CD4-positive, alpha-beta T cell treated with Interleukin-21 for 1 hour (primary cell): Measurements from ENCODE around the gene MBNL3.
"Not testable (repeated sequence)": the region's sequence is repeated elsewhere in the genome, so short reads cannot be mapped to it uniquely, and the experiment has no call there.

Source experiments
- DNase-seq: peaks from one replicate; pipeline ENCODE4 v3.0.0-alpha.2; 2020

MBNL3 gene

GRCh38 chrX:132367984-132368383 is 120.9 kb downstream of the MBNL3 start:
- no peak for DNase-seq

DNA sequence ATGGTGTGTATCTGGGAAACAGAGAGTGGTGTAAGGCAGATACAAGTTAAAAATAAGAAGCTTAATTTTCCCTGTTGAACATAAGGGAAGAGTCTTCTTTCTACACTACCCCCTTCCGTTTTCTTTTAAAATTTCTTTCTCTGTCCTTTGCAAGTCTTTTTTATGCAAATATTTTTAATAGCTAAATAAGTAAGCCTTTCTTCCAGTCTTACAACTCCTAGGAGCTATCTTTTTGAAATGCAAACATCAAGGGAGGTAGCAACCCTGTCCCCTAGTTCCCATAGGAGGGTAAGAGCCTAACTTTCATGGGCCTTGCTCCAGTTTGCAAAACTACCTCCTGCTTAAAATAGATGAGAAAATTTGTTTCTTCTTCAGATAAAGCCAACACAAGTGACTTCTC is 121.5 kb downstream of the MBNL3 start:
- DNase-seq, result no peak

GRCh38 chrX:132365490-132365889 is 123.3 kb downstream of the MBNL3 start:
- DNase-seq, result no peak

DNA sequence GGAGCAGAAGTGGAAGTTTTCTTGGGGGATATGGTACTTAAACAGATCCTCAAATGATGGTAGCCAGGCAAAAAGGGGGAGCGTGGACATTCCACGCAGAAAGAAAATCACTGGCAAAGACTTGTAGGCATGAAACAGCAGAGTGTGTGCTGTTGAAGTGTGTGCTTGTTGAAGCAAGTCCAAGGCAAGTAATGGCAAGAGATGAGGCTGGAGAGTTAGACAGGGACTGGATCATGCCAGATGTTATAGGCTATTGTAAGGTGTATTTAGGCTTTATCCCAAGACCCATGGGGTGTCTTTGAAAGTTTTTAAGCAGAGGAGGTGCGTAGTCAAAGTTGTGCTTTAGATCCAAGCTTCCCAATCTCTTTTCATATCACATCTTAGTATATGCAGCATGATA is 124.5 kb downstream of the MBNL3 start:
- DNase-seq, result no peak

GRCh38 chrX:132353430-132353829 is 135.4 kb downstream of the MBNL3 start:
- DNase-seq, result no peak

- no peak for DNase-seq
These were observed 152.7 kb downstream of the MBNL3 start for GRCh38 chrX:132336172-132336571.

- DNase-seq, result no peak
These were observed 155.5 kb downstream of the MBNL3 start for GRCh38 chrX:132333351-132333750.

- no peak for DNase-seq
These were observed 157.3 kb downstream of the MBNL3 start for GRCh38 chrX:132331532-132331931.

DNA sequence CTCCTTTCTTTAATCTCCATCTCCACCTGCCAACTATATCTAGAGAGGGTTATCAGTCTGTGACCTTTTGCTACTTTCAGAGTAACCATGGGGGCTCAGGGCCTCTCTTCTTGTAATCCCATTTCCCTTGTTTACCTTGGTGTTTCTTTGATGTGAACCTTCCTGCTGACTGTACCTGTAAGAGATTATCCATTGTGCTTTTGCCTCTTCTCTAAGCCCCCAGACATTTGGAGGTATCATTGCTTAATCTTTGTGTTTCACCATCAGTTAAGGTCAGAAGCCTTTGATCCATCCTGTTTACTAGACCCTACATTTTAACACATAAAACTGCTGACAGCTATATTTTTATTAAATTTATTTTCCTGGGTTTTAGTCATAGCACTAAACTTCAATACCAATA is 157.8 kb downstream of the MBNL3 start:
- DNase-seq, result no peak

DNA sequence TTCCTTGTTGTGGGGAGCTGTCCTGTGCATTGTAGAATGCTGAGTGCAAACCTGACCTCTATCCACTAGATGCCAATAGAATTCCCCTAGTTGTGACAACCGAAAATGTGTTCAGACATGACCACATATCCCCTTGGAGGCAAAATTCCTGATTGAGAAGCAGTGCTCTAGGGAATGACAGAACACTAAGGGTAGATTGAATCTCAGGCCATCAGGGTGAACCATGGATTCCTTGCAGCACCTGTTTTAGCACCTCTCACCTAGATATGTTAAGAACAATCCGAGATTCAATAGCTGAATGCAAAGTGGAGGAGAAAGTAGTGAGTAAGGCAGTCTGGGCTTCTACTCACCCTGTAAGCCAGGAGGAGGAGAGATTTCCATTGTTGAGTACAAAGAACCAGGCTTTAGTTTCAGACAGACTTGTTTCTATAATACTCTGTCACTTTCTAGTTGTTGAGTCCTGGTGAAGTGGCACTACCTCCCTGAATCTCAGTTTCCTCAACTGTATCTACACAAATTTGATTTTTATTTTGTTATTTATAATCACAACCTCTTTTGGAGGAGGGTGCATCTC is 158.6 kb downstream of the MBNL3 start:
- DNase-seq, result no peak

DNA sequence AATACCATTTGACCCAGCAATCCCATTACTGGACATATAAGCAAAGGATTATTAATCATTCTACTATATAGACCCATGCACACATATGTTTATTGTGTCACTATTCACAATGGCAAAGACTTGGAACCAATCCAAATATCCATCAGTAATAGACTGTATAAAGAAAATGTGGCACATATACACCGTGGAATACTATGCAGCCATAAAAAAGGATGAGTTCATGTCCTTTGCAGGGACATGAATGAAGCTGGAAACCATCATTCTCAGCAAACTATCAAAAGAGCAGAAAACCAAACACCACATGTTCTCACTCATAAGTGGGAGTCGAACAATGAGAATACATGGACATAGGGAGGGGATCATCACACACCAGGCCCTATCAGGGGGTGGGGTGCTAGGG is 161.9 kb downstream of the MBNL3 start:
- not testable (repeated sequence) for DNase-seq
